HCT116 (cell line): ENCODE results near the gene CDC45. TPM values are rescaled to one million over a fixed set of nuclear protein-coding genes. Genes with fewer than 3 reads are reported as not detected.

Experiments used
- ATAC-seq: fragments of 200-7000 bp; cut with Tn5 transposase; 2 replicates; pipeline ENCODE4 v1.9.1; 2020; ENCODE audit warnings: mild to moderate bottlenecking, moderate library complexity
- BruUV-seq: library from RNA; stranded (reverse); fragments of 400-500 nt; replicated peaks from 2 replicates; lab custom pipeline; 2021; lab: Mats Ljungman, UMichigan
- CTCF ChIA-PET: fragments of 300-600 bp; sonication (Branson Sonifier 250); formaldehyde crosslinking; loops from one replicate; lab custom pipeline; 2021; ENCODE audit warnings: antibody characterized with exemption; lab: Charles Lee
- POLR2A ChIA-PET: fragments of 300-600, 350-600 bp; sonication (Branson Sonifier 250); formaldehyde crosslinking; loops from one replicate; lab custom pipeline; 2021; ENCODE audit warnings: antibody characterized with exemption; lab: Charles Lee
- RAD21 ChIA-PET, 2 experiments: fragments of 300-600 bp; sonication (Branson Sonifier 250); formaldehyde crosslinking; loops; one replicate each; lab custom pipeline; 2023; ENCODE audit warnings: low total read pairs in 2 of 2; ENCODE audit not compliant: uncharacterized antibody in 2 of 2, unreplicated experiment in 2 of 2, low non-redundant PET in 1 of 2; lab: Charles Lee
- DNase-seq: peaks from one replicate; pipeline ENCODE4 v3.0.0-alpha.2; 2010; ENCODE audit warnings: low read depth, low spot score
- H2AFZ ChIP-seq: fragments of 200-600 bp; shearing (Covaris generic), sonication (generic); 2 replicates; pipeline ENCODE4 v1.6.1; 2017; ENCODE audit warnings: low read depth, mixed run types, mixed read lengths, antibody characterized with exemption, low read length; ENCODE audit not compliant: poor library complexity, severe bottlenecking
- H3K27ac ChIP-seq: 2 replicates; pipeline ENCODE4 v1.5.1; 2012; ENCODE audit warnings: low read depth, low read length
- H3K27me3 ChIP-seq: fragments of 200-600 bp; sonication (generic); 2 replicates; pipeline ENCODE4 v1.6.1; 2016; ENCODE audit warnings: mixed run types, low read length, mixed read lengths; ENCODE audit not compliant: insufficient read depth
- H3K36me3 ChIP-seq, 2 experiments: fragments of 200-500 bp in 1 of 2; fragments of 200-600 bp in 1 of 2; sonication (Bioruptor generic) in 1 of 2; sonication (generic) in 1 of 2; 2 replicates each; pipeline versions ENCODE4 v1.5.1 to v1.6.1; 2014 to 2016; ENCODE audit warnings: low read length in 2 of 2, inconsistent platforms in 1 of 2, mixed read lengths in 1 of 2, mixed run types in 1 of 2; ENCODE audit not compliant: insufficient read depth in 2 of 2, control insufficient read depth in 1 of 2
- H3K4me1 ChIP-seq, 2 experiments: fragments of 200-600 bp in 1 of 2; sonication (generic) in 1 of 2; 2 replicates each; pipeline versions ENCODE4 v1.5.1 to v1.6.1; 2012 to 2017; ENCODE audit warnings: low read length in 2 of 2, inconsistent platforms in 1 of 2, mild to moderate bottlenecking in 1 of 2, mixed read lengths in 1 of 2, mixed run types in 1 of 2, moderate library complexity in 1 of 2; ENCODE audit not compliant: insufficient read depth in 2 of 2, control insufficient read depth in 1 of 2
- H3K4me2 ChIP-seq: fragments of 200-600 bp; sonication (generic); 2 replicates; pipeline ENCODE4 v1.6.1; 2017; ENCODE audit warnings: mixed run types, low read length, mixed read lengths
- H3K4me3 ChIP-seq, 2 experiments: fragments of 200-600 bp in 1 of 2; sonication (generic) in 1 of 2; replicated peaks in 1 of 2; 2 replicates each; pipeline ENCODE4 v1.5.1; 2011 to 2016; ENCODE audit warnings: low read length in 2 of 2, control low read depth in 1 of 2, low read depth in 1 of 2, mild to moderate bottlenecking in 1 of 2, mixed read lengths in 1 of 2, mixed run types in 1 of 2
- H3K79me2 ChIP-seq: fragments of 200-600 bp; sonication (generic); 2 replicates; pipeline ENCODE4 v1.6.1; 2017; ENCODE audit warnings: mild to moderate bottlenecking, mixed run types, low read length, moderate library complexity, mixed read lengths; ENCODE audit not compliant: insufficient read depth
- H3K9ac ChIP-seq: fragments of 200-600 bp; sonication (generic); 2 replicates; pipeline ENCODE4 v1.6.1; 2016; ENCODE audit warnings: low read length, mixed read lengths
- H3K9me2 ChIP-seq: fragments of 200-600 bp; sonication (generic), shearing (Covaris generic); 2 replicates; pipeline ENCODE4 v1.6.1; 2017; ENCODE audit warnings: mixed run types, mild to moderate bottlenecking, moderate library complexity; ENCODE audit not compliant: insufficient read depth
- H3K9me3 ChIP-seq, 2 experiments: fragments of 200-500 bp in 1 of 2; fragments of 200-600 bp in 1 of 2; sonication (Bioruptor generic) in 1 of 2; sonication (generic) in 1 of 2; 2 replicates each; pipeline ENCODE4 v1.6.1; 2014 to 2017; ENCODE audit warnings: low read length in 2 of 2, mixed read lengths in 2 of 2, inconsistent platforms in 1 of 2, low read depth in 1 of 2, mild to moderate bottlenecking in 1 of 2, mixed run types in 1 of 2, moderate library complexity in 1 of 2; ENCODE audit not compliant: control insufficient read depth in 1 of 2, insufficient read depth in 1 of 2
- H4K20me1 ChIP-seq: fragments of 200-600 bp; sonication (generic), shearing (Covaris generic); 2 replicates; pipeline ENCODE4 v1.6.1; 2017; ENCODE audit warnings: mixed run types, mild to moderate bottlenecking, moderate library complexity; ENCODE audit not compliant: insufficient read depth
- CBX3 ChIP-seq: IDR thresholded peaks from 2 replicates; pipeline ENCODE4 v1.6.1; 2012; ENCODE audit warnings: low read depth
- EGR1 ChIP-seq: IDR thresholded peaks from 2 replicates; pipeline ENCODE4 v1.6.1; 2012; ENCODE audit warnings: low read depth
- ELF1 ChIP-seq: IDR thresholded peaks from 2 replicates; pipeline ENCODE4 v1.6.1; 2012; ENCODE audit warnings: low read depth, borderline replicate concordance
- EZH2phosphoT487 ChIP-seq: fragments of 200-600 bp; IDR thresholded peaks from 2 replicates; pipeline ENCODE4 v1.6.1; 2018; ENCODE audit warnings: antibody characterized with exemption, borderline replicate concordance
- FOSL1 ChIP-seq: IDR thresholded peaks from 2 replicates; pipeline ENCODE4 v1.6.1; 2012; ENCODE audit warnings: low read depth
- JUND ChIP-seq: IDR thresholded peaks from 2 replicates; pipeline ENCODE4 v1.6.1; 2012
- RAD21 ChIP-seq: IDR thresholded peaks from 2 replicates; pipeline ENCODE4 v1.6.1; 2012; ENCODE audit warnings: low read depth, mild to moderate bottlenecking
- SIN3A ChIP-seq: IDR thresholded peaks from 2 replicates; pipeline ENCODE4 v1.6.1; 2012; ENCODE audit warnings: low read depth
- SP1 ChIP-seq: IDR thresholded peaks from 2 replicates; pipeline ENCODE4 v1.6.1; 2012; ENCODE audit warnings: low read depth
- TCF7L2 ChIP-seq: IDR thresholded peaks from 2 replicates; pipeline ENCODE4 v1.7.0; 2011; ENCODE audit warnings: borderline replicate concordance, inconsistent platforms; ENCODE audit not compliant: insufficient read depth, insufficient read length; ENCODE audit errors: extremely low read depth
- YY1 ChIP-seq: IDR thresholded peaks from 2 replicates; pipeline ENCODE4 v1.6.1; 2011; ENCODE audit warnings: low read length, low read depth, moderate library complexity, mild to moderate bottlenecking; ENCODE audit not compliant: insufficient replicate concordance; ENCODE audit errors: extremely low read depth
- ZFX ChIP-seq: fragments of 450-650 bp; IDR thresholded peaks from 2 replicates; pipeline ENCODE4 v1.6.1; 2017
- ZNF274 ChIP-seq: fragments of 200-500 bp; sonication (Bioruptor generic); IDR thresholded peaks from 2 replicates; pipeline ENCODE4 v1.6.1; 2014; ENCODE audit warnings: mild to moderate bottlenecking, low read depth, low read length, inconsistent platforms
- intact Hi-C: fragments of 100-400 bp; cut with micrococcal nuclease; formaldehyde crosslinking; loops from 2 replicates; pipeline ENCODE4 v1.10.0; 2022
- total RNA-seq: library from RNA; stranded (reverse); gene quantifications from one replicate; pipeline ENCODE4 v1.2.1, GENCODE V29; 2021; ENCODE audit not compliant: unreplicated experiment
- TF ChIP-seq, protein P1 (sequence below): IDR thresholded peaks from 2 replicates; pipeline ENCODE4 v1.6.1; 2012; ENCODE audit warnings: low read depth
- TF ChIP-seq, protein P2 (sequence below): IDR thresholded peaks from 2 replicates; pipeline ENCODE4 v1.6.1; 2012
- TF ChIP-seq, protein P3 (sequence below), 3 experiments: fragments of 200-600 bp in 1 of 3; sonication (generic) in 1 of 3; IDR thresholded peaks in 2 of 3; conservative IDR thresholded peaks in 1 of 3; 2 replicates each; pipeline ENCODE4 v1.5.1; 2012 to 2017; ENCODE audit warnings: low read depth in 2 of 3, low read length in 2 of 3, antibody characterized with exemption in 1 of 3, borderline replicate concordance in 1 of 3, control low read depth in 1 of 3, mild to moderate bottlenecking in 1 of 3, mixed read lengths in 1 of 3, mixed run types in 1 of 3, moderate library complexity in 1 of 3; ENCODE audit not compliant: insufficient read depth in 1 of 3

CDC45 gene
- total RNA-seq, 1 experiment from 2014 or later, result 43.4 TPM

DNA sequence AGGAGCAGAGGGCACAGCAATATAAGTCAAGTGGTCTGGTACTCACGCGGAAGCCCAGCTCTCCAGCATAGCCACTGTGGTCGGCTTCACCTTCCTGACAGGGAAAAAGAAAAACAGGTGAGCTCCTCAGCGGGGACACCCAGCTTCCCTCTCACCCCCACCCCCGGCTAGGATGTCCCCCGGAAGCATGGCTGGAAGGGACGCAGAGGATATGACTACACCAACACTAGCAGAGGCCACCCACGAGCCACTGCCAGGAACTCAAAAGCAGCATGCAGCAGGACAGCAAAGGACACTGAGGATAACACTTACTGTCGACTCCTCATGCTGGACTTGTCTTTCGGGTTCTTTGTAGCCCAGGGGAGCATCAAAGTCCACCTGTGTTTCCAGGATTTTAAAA is 23.2 kb upstream of the CDC45 start (continued):
- TF ChIP-seq, protein P1, sequence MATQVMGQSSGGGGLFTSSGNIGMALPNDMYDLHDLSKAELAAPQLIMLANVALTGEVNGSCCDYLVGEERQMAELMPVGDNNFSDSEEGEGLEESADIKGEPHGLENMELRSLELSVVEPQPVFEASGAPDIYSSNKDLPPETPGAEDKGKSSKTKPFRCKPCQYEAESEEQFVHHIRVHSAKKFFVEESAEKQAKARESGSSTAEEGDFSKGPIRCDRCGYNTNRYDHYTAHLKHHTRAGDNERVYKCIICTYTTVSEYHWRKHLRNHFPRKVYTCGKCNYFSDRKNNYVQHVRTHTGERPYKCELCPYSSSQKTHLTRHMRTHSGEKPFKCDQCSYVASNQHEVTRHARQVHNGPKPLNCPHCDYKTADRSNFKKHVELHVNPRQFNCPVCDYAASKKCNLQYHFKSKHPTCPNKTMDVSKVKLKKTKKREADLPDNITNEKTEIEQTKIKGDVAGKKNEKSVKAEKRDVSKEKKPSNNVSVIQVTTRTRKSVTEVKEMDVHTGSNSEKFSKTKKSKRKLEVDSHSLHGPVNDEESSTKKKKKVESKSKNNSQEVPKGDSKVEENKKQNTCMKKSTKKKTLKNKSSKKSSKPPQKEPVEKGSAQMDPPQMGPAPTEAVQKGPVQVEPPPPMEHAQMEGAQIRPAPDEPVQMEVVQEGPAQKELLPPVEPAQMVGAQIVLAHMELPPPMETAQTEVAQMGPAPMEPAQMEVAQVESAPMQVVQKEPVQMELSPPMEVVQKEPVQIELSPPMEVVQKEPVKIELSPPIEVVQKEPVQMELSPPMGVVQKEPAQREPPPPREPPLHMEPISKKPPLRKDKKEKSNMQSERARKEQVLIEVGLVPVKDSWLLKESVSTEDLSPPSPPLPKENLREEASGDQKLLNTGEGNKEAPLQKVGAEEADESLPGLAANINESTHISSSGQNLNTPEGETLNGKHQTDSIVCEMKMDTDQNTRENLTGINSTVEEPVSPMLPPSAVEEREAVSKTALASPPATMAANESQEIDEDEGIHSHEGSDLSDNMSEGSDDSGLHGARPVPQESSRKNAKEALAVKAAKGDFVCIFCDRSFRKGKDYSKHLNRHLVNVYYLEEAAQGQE, result no peak
- TF ChIP-seq JUND, result no peak

DNA sequence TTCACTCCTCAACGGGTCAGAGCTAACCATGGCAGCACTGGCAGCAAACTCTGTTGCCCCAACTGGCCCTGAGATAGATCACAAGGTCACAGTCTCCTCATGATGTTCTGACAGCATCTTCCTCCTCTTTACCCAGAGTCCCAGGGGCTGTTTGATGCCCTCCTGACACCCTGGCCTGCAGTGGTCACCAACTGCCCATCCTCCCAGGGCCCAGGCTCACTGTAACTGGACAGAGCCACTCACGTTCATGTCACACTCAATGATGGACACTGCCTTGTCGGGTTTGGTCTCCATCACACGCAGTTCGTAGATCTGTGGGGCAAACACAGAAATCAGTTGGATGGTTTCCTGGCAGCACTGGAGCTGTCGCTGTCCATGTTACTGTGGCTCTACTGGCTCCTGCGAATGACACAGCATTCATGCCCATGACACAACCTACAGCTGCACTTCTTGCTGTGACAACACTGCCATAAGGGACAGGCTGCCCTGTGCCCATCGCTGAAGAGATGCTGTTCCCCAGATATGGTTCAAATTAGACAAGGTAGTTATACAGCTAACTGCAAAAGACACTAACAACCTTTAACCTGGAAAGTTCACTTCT is 21.8 kb upstream of the CDC45 start:
- Histone ChIP-seq H3K4me3 (no peak overlapping the region), H3K79me2 (0 out of 2 replicates have a peak, but pooled peaks cover 3% of the 10 kb centered on the region), H3K9me2 (no peaks in the 10 kb centered on the region), H3K9me3 (no peaks in the 10 kb centered on the region), H3K27ac (no peak overlapping the region), H2AFZ (no peak overlapping the region), H3K36me3 (peaks cover 39 to 41% of the 10 kb centered on the region in 2 experiments), H3K9ac (no peak overlapping the region), H3K4me2 (no peak overlapping the region), H4K20me1 (no peaks in the 10 kb centered on the region), H3K4me1 (no peaks in the 10 kb centered on the region), H3K27me3 (no peaks in the 10 kb centered on the region)
- TF ChIP-seq, protein P1, result no peak
- no peak for TF ChIP-seq ZNF274
- no peak for TF ChIP-seq ELF1
- TF ChIP-seq FOSL1, result no peak
- TF ChIP-seq EZH2phosphoT487, result no peak
- no peak for TF ChIP-seq EGR1
- TF ChIP-seq, protein P2, sequence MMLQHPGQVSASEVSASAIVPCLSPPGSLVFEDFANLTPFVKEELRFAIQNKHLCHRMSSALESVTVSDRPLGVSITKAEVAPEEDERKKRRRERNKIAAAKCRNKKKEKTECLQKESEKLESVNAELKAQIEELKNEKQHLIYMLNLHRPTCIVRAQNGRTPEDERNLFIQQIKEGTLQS, result no peak
- TF ChIP-seq CBX3, result no peak
- no peak for TF ChIP-seq SP1
- no peak for TF ChIP-seq TCF7L2
- no peak for TF ChIP-seq RAD21
- TF ChIP-seq YY1, result no peak
- TF ChIP-seq, protein P3, sequence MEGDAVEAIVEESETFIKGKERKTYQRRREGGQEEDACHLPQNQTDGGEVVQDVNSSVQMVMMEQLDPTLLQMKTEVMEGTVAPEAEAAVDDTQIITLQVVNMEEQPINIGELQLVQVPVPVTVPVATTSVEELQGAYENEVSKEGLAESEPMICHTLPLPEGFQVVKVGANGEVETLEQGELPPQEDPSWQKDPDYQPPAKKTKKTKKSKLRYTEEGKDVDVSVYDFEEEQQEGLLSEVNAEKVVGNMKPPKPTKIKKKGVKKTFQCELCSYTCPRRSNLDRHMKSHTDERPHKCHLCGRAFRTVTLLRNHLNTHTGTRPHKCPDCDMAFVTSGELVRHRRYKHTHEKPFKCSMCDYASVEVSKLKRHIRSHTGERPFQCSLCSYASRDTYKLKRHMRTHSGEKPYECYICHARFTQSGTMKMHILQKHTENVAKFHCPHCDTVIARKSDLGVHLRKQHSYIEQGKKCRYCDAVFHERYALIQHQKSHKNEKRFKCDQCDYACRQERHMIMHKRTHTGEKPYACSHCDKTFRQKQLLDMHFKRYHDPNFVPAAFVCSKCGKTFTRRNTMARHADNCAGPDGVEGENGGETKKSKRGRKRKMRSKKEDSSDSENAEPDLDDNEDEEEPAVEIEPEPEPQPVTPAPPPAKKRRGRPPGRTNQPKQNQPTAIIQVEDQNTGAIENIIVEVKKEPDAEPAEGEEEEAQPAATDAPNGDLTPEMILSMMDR (IDR thresholded peaks at IDR 0.05 in 2 of 3, conservative IDR thresholded peaks at IDR 0.05 in 1 of 3; ENCODE audit: borderline replicate concordance in 1 of 3, insufficient read depth in 1 of 3, low read depth in 2 of 3, low read length in 2 of 3), result no peak
- TF ChIP-seq ZFX, result no peak
- TF ChIP-seq JUND, result no peak
- no peak for TF ChIP-seq SIN3A
- ChIA-PET CTCF (no interaction called here), RAD21 (no interaction called here), POLR2A (no interaction called here)
- no TSS peak for BruUV-seq
- DNase-seq (no peak), ATAC-seq (no peak)
- intact Hi-C loops, result no loop called here
